Upper lobe of left lung (tissue), 6 donors: ENCODE results near the gene DCLK1. TPM values are rescaled to one million over a fixed set of nuclear protein-coding genes. Genes with fewer than 3 reads are reported as not detected.

Experiments used
- ATAC-seq, 2 donors: fragments of 200-7000 bp; cut with Tn5 transposase; one replicate each; pipeline ENCODE4 v1.9.1; 2022; ENCODE audit warnings: mild to moderate bottlenecking in 2 of 2, moderate library complexity in 2 of 2; ENCODE audit not compliant: low FRiP score in 2 of 2
- DNase-seq, 2 donors: peaks; one replicate each; pipeline ENCODE4 v3.0.0-alpha.2; 2019 to 2020
- H3K27ac ChIP-seq, 4 donors: fragments of 200-600 bp; sonication (generic); one replicate each; pipeline ENCODE4 v1.5.1; 2016 to 2019
- H3K27me3 ChIP-seq, 4 donors: fragments of 200-600 bp; sonication (generic); one replicate each; pipeline ENCODE4 v1.5.1; 2017 to 2019
- H3K36me3 ChIP-seq, 4 donors: fragments of 200-600 bp; sonication (generic); one replicate each; pipeline ENCODE4 v1.5.1; 2016 to 2019
- H3K4me1 ChIP-seq, 4 donors: fragments of 200-600 bp; sonication (generic); one replicate each; pipeline ENCODE4 v1.5.1; 2018 to 2019
- H3K4me3 ChIP-seq, 4 donors: fragments of 200-600 bp; sonication (generic); one replicate each; pipeline ENCODE4 v1.5.1; 2017 to 2019; ENCODE audit warnings: mild to moderate bottlenecking in 2 of 4, moderate library complexity in 1 of 4
- H3K9me3 ChIP-seq, 4 donors: fragments of 200-600 bp; sonication (generic); one replicate each; pipeline ENCODE4 v1.5.1; 2018 to 2019
- EP300 ChIP-seq, 4 donors: sonication (generic); formaldehyde crosslinking; IDR thresholded peaks; one replicate each; pipeline ENCODE4 v1.5.1; 2017; ENCODE audit warnings: antibody characterized with exemption in 4 of 4, control low read depth in 2 of 4
- POLR2A ChIP-seq, 4 donors: fragments of 450-650 bp; IDR thresholded peaks; one replicate each; pipeline ENCODE4 v1.5.1; 2016 to 2017; ENCODE audit warnings: antibody characterized with exemption in 4 of 4, mild to moderate bottlenecking in 2 of 4
- POLR2AphosphoS5 ChIP-seq, 2 donors: sonication (generic); formaldehyde crosslinking; IDR thresholded peaks; one replicate each; pipeline ENCODE4 v1.5.1; 2017; ENCODE audit warnings: antibody characterized with exemption in 2 of 2
- WGBS, 2 donors: methylation state at CpG; one replicate each; pipeline ENCODE4 v1.1.5; 2017 to 2018; 5-methylcytosine and 5-hydroxymethylcytosine counted together
- total RNA-seq, 6 donors: library from RNA; depleted of rRNA in 4 of 6; stranded (reverse); fragments of >200 nt in 4 of 6; gene quantifications; one replicate each; pipeline versions ENCODE4 v1.1.0 to v1.2.1, GENCODE V29; 2016 to 2021
- TF ChIP-seq, protein P1 (sequence below), 6 experiments: fragments of 450-650 bp in 4 of 6; fragments of 200-600 bp in 2 of 6; sonication (generic) in 2 of 6; IDR thresholded peaks; one replicate each; pipeline ENCODE4 v1.5.1; 2016 to 2019; ENCODE audit warnings: antibody characterized with exemption in 6 of 6
- donor health status: DM: no; HTN: no; CAD: no; lungs with moderate emphysema.
- donor health status: DM: no; HTN: yes; CAD: no; lungs with severe emphysema.

DCLK1 gene
- total RNA-seq, 6 donors from 2014 or later: 2.1 to 14.7 (median 3.9) TPM

DNA sequence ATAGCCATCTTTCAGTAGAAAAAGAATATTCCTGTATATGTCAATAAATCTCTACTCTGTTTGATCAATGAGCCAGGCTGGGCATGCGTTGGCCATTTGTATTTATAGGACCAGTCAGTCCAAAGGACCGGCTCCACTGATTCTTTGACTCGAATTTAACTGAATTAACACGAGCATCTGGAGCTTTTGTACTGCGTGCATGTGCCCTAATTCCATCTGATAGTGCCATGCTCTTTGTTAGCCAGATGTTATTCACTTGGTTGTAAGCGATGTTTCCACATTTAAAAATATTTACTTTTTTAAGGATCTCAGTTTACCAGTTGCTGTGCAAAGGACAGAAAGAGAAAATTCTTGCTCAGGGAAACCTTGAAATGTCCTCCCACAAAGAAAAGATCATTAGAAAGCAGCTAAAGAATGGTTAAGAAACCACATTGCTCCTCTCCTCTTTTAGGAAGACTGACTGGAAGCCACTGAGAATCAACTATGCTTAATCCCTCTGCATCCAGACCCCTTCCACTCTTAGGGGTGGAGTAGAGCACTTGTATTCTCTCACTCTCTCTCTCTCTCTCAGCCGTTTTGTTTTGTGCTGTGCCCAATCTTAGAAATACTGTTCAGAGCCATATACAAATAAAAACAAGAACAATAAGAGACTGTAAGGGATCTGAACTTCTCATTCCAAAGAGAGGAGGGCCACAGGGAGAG, 165.8 kb downstream of the DCLK1 start:
- ATAC-seq: no peak
- Histone ChIP-seq H3K4me1 (peaks cover 7 to 12% (median 9%) of the 10 kb centered on the region in 4 donors), H3K9me3 (no peaks in the 10 kb centered on the region), H3K27me3 (no peaks in the 10 kb centered on the region), H3K27ac (peak overlapping the region in 1 of 4 donors; percentile 22), H3K4me3 (no peak overlapping the region), H3K36me3 (no peaks in the 10 kb centered on the region)
- 79 to 85% methylated on average over 7 of the region's 7 CpGs for WGBS, 2 donors
- TF ChIP-seq, protein P1, sequence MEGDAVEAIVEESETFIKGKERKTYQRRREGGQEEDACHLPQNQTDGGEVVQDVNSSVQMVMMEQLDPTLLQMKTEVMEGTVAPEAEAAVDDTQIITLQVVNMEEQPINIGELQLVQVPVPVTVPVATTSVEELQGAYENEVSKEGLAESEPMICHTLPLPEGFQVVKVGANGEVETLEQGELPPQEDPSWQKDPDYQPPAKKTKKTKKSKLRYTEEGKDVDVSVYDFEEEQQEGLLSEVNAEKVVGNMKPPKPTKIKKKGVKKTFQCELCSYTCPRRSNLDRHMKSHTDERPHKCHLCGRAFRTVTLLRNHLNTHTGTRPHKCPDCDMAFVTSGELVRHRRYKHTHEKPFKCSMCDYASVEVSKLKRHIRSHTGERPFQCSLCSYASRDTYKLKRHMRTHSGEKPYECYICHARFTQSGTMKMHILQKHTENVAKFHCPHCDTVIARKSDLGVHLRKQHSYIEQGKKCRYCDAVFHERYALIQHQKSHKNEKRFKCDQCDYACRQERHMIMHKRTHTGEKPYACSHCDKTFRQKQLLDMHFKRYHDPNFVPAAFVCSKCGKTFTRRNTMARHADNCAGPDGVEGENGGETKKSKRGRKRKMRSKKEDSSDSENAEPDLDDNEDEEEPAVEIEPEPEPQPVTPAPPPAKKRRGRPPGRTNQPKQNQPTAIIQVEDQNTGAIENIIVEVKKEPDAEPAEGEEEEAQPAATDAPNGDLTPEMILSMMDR (IDR thresholded peaks at IDR 0.05): no peak
- no peak for TF ChIP-seq POLR2AphosphoS5 (IDR thresholded peaks at IDR 0.05)
- DNase-seq: no peak

DNA sequence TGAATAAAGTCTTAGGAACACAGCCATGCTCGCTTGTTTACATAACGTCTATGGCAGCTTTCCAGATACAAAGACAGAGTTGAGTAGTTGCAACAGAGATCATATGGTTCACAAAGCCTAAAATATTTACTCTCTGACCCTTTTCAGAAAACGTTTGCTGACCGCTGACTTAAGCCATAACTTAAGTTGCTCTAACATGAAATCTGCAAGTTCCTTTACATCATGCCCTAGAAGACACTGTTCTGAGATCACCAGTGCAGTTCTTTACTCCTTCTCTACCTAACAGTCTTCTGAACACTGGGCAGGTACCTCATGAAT, 166.4 kb downstream of the DCLK1 start:
- no peak overlapping the region for H3K4me3 ChIP-seq
- H3K27me3 ChIP-seq: no peaks in the 10 kb centered on the region
- no peaks in the 10 kb centered on the region for H3K9me3 ChIP-seq
- no peak overlapping the region for H3K27ac ChIP-seq
- TF ChIP-seq POLR2AphosphoS5 (IDR thresholded peaks at IDR 0.05) (no peak), POLR2A (IDR thresholded peaks at IDR 0.05) (no peak), EP300 (IDR thresholded peaks at IDR 0.05) (no peak)
- TF ChIP-seq, protein P1 (IDR thresholded peaks at IDR 0.05): no peak
- peaks cover 7 to 12% (median 9%) of the 10 kb centered on the region in 4 donors for H3K4me1 ChIP-seq
- no peak for DNase-seq
- no peak for ATAC-seq
- WGBS, 2 donors: 34 to 40% methylated on average over 4 of the region's 4 CpGs
- no peaks in the 10 kb centered on the region for H3K36me3 ChIP-seq

DNA sequence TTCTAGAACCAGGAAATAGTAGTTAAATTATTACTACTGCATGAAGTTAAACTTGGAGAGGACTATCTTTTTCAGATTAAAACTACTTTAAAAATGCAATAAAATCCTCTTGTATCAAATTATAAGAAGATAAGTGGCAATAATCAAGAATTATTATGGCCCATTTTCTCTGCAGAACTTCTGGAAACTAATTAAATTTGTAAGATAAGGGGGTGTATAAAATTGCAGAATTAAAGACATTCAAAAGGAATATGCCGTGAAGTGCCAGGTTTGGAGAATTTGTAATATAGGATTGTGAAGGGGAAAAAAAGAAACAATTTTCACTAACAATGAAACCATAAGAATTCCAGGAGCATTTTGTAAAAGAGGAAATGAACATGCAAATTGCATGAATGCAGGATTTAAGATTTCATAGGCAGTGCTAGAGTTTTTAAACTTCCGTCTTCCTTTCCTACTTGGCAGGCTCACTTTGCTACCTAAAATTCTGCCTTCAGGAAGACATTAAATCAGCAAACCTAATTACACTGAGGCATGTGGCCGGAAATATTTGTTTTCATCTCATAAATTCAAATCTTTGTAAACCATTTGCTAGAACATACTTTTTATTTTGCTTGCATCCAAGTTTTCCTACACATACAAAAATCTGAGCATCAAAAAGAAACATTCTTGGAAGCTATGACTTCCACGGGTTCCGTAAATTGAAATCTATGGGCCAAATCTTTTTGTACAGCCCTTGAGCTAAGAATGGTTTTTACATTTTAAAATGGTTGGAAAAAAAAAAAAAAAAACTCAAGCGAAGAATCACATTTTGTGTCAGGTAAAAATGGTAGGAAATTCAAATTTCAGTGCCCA, 166.9 kb downstream of the DCLK1 start:
- Histone ChIP-seq H3K36me3 (no peaks in the 10 kb centered on the region), H3K27me3 (no peaks in the 10 kb centered on the region), H3K27ac (no peak overlapping the region), H3K4me3 (no peak overlapping the region), H3K9me3 (no peaks in the 10 kb centered on the region), H3K4me1 (peaks cover 7 to 12% (median 9%) of the 10 kb centered on the region in 4 donors)
- ATAC-seq (no peak), DNase-seq (no peak)
- no peak for TF ChIP-seq EP300 (IDR thresholded peaks at IDR 0.05)
- TF ChIP-seq POLR2A (IDR thresholded peaks at IDR 0.05): no peak
- TF ChIP-seq, protein P1 (IDR thresholded peaks at IDR 0.05): no peak
- no peak for TF ChIP-seq POLR2AphosphoS5 (IDR thresholded peaks at IDR 0.05)
- WGBS, 2 donors: 60 to 62% methylated on average over 6 of the region's 6 CpGs

DNA sequence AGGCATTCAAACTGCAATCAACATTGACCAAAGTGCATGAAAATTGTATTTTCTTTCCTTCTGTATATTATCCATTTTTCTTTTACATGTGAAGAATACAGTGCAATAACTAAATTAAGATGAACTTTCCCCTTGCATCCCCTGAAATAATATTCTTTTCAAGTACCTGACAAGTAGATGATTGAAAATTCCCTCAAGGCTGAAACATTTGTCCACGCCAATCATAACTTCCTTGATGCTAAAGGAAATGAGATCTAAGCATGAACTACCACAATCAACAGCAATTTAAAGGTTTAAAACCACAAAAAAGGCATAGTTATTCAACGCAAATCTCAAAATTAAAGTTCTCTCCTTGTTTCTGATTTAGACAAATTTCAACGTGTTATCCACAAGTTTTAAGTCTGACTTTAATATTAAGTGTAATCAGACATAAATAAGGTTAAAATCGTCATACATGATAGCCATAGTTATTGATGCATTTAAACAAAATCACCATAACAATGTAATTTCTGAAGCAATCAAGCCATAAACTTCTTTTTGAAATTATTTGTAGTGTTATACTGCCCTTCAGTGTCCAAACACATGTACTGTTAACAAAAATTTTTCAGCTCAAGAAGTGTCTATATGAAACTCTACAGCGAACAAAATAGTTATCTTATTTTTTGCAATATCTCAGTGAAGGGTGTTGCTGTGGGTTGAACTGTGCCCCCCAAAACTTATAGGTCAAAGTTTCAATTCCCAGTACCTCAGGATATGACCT, 169.5 kb downstream of the DCLK1 start:
- ATAC-seq (no peak), DNase-seq (no peak)
- Histone ChIP-seq H3K27ac (no peak overlapping the region), H3K4me1 (peaks cover 7 to 12% (median 9%) of the 10 kb centered on the region in 4 donors), H3K27me3 (no peaks in the 10 kb centered on the region), H3K9me3 (no peaks in the 10 kb centered on the region), H3K36me3 (no peaks in the 10 kb centered on the region), H3K4me3 (no peak overlapping the region)
- TF ChIP-seq EP300 (IDR thresholded peaks at IDR 0.05) (no peak), POLR2AphosphoS5 (IDR thresholded peaks at IDR 0.05) (no peak), POLR2A (IDR thresholded peaks at IDR 0.05) (no peak)
- TF ChIP-seq, protein P1 (IDR thresholded peaks at IDR 0.05): peak in 1 of 6 experiments; percentile 4
- 82 to 85% methylated on average over 5 of the region's 5 CpGs for WGBS, 2 donors
